Fibroblast of the aortic adventitia (primary cell): ENCODE results near the gene NKX6-2. TPM values are rescaled to one million over a fixed set of nuclear protein-coding genes. Genes with fewer than 3 reads are reported as not detected.

Experiments used
- DNase-seq: peaks from one replicate; pipeline ENCODE4 v3.0.0-alpha.2; 2010; ENCODE audit warnings: low read depth
- H3K4me3 ChIP-seq: 2 replicates; pipeline ENCODE4 v1.5.1; 2011; ENCODE audit warnings: low read depth, mild to moderate bottlenecking, control low read depth, low read length, moderate library complexity
- total RNA-seq: library from RNA; depleted of rRNA; stranded (reverse); fragments of >200 nt; gene quantifications from 2 replicates; pipeline ENCODE4 v1.2.3, GENCODE V29; 2012; ENCODE audit warnings: low replicate concordance
- TF ChIP-seq, protein P1 (sequence below): IDR thresholded peaks from 2 replicates; pipeline ENCODE4 v1.5.1; 2011; ENCODE audit warnings: mild to moderate bottlenecking, low read length, control low read depth, inconsistent platforms; ENCODE audit not compliant: insufficient read depth

The NKX6-2 gene
- total RNA-seq, 1 donor, result not detected

DNA sequence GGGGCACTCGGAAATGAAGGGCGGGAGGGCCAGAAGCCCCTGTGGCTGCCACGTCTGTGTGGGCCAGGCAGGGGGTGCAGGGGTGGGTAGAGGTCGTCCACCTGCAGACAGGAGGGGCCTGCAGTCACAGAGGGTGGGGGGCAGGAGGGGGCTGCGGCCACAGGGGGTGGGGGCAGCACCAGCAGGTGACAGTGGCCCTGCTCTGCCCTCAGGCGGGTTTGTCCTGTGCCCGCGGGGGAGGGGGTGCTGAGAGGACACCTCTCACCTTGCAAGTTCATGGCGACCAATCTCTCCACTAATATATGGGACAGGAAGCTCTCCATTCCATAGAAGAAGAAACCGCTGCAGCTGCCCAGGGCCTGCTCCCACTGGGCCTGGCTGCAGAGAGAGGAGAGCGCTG lies 26.6 kb upstream of the NKX6-2 start:
- no peak overlapping the region for H3K4me3 ChIP-seq
- DNase-seq, result no peak
- TF ChIP-seq, protein P1, sequence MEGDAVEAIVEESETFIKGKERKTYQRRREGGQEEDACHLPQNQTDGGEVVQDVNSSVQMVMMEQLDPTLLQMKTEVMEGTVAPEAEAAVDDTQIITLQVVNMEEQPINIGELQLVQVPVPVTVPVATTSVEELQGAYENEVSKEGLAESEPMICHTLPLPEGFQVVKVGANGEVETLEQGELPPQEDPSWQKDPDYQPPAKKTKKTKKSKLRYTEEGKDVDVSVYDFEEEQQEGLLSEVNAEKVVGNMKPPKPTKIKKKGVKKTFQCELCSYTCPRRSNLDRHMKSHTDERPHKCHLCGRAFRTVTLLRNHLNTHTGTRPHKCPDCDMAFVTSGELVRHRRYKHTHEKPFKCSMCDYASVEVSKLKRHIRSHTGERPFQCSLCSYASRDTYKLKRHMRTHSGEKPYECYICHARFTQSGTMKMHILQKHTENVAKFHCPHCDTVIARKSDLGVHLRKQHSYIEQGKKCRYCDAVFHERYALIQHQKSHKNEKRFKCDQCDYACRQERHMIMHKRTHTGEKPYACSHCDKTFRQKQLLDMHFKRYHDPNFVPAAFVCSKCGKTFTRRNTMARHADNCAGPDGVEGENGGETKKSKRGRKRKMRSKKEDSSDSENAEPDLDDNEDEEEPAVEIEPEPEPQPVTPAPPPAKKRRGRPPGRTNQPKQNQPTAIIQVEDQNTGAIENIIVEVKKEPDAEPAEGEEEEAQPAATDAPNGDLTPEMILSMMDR, result no peak

DNA sequence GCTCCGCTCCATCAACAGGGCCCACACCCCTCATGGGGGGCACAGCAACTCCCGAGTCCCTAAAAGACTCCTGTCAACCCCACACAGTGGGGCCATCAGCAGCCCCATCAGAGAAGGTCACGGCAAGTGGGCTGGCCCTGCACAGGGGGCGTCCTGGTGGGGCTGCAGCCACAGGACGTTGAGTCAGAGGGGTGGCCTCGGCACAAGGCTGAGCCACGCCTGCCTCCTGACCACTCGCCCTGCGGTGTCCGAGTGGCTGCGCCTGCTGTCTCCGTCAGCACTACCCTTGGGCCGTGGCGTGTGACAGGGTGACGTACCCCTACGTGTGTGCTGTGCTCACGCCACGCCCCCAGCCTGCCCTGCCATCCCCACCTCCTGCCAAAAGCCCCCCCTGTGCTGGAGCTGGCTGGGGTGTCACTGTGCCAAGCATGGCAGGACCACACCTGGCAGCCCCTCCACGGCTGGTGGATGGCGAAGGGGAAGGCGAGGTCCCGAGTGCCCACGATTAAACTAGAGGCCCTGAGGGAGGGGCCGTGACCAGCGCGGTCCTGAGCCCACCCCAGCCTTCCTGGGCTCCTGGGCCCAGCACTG lies 26.0 kb upstream of the NKX6-2 start:
- H3K4me3 ChIP-seq, result no peak overlapping the region
- TF ChIP-seq, protein P1, result no peak
- DNase-seq, result no peak

DNA sequence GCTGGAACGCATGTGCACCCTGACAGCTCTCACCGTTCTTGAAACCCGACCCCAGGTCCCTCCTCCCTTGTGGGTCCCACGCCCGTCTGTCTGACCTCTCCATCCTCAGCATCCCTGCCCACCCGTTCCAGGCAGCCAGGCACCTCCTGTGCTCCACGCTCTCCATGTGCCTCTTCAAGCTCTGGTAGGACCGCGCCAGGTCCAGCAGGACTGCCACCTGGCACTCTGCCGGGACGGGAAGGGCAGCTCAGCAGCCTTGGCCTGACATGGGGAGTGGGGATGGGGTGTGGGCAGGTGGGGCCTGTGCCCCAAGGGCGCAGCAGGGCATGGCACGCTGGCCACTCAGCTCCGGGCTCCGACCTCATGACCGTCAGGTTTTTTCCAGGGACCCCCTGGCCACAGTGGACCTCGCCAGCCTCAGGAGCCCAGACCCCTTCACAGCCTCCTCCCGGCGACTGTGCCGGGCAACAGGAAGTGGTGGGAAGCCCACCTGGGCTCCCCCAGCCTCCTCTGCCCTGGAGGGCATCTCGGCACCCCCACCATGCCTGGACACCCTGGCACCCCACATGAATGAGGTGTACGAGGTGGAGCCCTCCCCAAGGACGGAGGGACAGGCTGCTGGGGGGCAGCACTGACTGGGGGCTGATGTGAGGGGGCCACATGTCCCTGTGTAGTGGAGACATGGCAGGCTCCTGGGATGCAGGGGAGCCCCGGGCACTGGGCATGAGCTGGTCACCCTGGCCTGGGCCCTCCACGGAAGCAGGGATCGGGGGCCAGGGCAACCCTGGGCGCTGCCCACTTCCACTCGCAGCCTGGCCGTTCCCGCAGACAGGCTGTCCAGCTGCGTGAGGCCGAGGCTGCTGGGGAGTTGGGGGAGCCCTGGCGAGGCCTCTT lies 25.1 kb upstream of the NKX6-2 start:
- no peak overlapping the region for H3K4me3 ChIP-seq
- no peak for DNase-seq
- TF ChIP-seq, protein P1, result no peak

DNA sequence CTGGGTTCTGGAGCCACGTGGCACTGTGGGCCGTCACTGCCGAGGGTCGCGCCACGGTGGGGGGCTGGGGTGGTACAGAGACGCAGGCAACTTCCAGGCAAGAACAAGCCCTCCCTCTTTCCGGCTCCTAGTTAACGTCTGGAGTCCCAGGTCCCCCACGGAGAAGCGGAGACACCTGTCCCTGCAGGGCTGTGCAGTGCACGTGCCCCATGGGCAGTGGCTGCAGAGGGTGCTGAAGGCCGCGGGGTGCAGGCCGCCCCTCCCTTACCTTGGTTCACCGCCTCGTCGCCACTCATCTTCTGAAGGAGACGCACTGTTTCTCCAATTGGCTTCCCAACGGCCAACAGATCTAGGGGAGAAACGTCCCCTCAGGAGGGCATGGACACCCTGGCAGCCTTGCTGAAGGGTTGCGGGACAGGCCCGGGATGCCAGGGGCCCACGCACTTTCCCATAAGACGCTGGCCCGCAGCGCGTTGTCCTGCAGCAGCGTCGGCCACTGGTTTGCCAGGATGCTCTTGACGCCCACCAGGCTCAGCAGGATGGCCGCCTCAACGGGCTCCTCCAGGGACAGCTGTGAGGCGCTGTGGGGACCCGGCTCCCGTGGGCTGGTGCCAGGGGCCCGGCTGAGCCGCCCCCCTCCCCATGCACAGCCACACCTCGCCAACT lies 24.3 kb upstream of the NKX6-2 start:
- DNase-seq, result no peak
- TF ChIP-seq, protein P1, result no peak
- no peak overlapping the region for H3K4me3 ChIP-seq

DNA sequence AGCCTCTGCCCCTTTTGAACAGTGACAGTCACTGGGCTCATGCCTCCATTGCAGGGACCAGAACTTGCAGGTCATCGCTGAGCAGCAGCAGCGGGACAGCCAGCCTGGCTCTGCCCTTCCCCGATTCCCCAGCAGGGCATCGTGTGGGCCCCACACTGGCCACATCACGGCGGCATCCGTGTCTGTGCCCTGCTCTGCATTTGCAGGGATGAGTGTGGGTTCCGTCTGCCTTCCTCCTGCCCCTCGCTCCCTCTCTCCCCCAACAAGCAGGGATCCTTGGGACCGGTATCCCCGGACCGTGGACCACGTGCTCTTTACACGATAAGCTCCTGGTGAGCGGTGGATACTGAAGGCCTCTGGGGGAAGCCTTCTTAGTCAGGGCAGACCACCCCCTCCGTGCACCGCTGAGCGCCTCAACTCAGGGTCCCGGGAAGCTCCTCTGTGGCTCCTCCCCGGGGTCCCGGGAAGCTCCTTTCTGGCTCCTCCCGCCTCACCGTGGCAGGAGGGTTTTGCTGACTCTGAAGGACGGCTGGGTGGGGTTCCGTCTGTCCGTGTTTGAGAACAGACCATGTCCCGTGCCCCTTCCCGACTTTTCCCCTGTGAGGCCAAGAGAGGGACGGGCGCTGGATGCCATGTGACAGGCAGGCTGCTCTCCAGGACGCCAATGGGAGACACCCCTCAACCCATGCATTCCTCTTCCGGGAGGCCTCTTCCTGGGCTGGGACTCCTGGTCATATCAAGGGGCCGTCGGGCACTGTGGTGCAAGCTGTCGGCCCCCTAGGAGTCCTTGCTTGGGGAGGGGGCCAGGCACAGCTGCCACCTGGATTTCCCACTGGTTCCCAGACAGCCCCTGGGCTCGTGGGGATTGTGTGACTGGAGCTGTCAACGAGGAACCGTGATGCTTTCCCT lies 23.5 kb upstream of the NKX6-2 start:
- no peak for DNase-seq
- TF ChIP-seq, protein P1, result no peak
- H3K4me3 ChIP-seq, result no peak overlapping the region
